ENCODE data around the gene MUC5AC. TPM values are rescaled to one million over a fixed set of nuclear protein-coding genes. Genes with fewer than 3 reads are reported as not detected.

Gene MUC5AC
- total RNA-seq, 1 experiment from 2014 or later, result under 0.01 TPM

GRCh38 chr11:1126935-1127663 lies 30.7 kb upstream of the MUC5AC start:
- DNase-seq (ENCODE audit: low read depth, low spot score), result no peak
- BruUV-seq (replicated peaks), result no TSS peak
- ChIA-PET CTCF (no interaction called here), RAD21 (ENCODE audit: low non-redundant PET in 1 of 2, low total read pairs in 2 of 2, uncharacterized antibody in 2 of 2, unreplicated experiment in 2 of 2) (no interaction called here), POLR2A (no interaction called here)
- Histone ChIP-seq H3K79me2 (ENCODE audit: insufficient read depth, low read length) (no peaks in the 10 kb centered on the region), H2AFZ (ENCODE audit: low read depth, low read length, poor library complexity, severe bottlenecking) (no peak overlapping the region), H3K36me3 (ENCODE audit: control insufficient read depth in 1 of 2, insufficient read depth in 2 of 2, low read length in 2 of 2) (no peaks in the 10 kb centered on the region), H3K4me3 (replicated peaks in 1 of 2; ENCODE audit: low read depth in 1 of 2, low read length in 2 of 2) (no peak overlapping the region), H3K4me2 (ENCODE audit: low read length) (no peak overlapping the region), H3K9me3 (ENCODE audit: control insufficient read depth in 1 of 2, insufficient read depth in 1 of 2, low read depth in 1 of 2, low read length in 2 of 2) (no peaks in the 10 kb centered on the region), H3K27me3 (ENCODE audit: insufficient read depth, low read length) (peaks cover 11% of the 10 kb centered on the region), H4K20me1 (ENCODE audit: insufficient read depth) (no peaks in the 10 kb centered on the region), H3K4me1 (ENCODE audit: control insufficient read depth in 1 of 2, insufficient read depth in 2 of 2, low read length in 2 of 2) (no peaks in the 10 kb centered on the region), H3K9ac (ENCODE audit: low read length) (no peak overlapping the region), H3K27ac (ENCODE audit: low read depth, low read length) (no peak overlapping the region), H3K9me2 (ENCODE audit: insufficient read depth) (no peaks in the 10 kb centered on the region)
- TF ChIP-seq CEBPB (IDR thresholded peaks at IDR 0.05; ENCODE audit: low read depth) (no peak), ATF3 (IDR thresholded peaks at IDR 0.05) (no peak), REST (IDR thresholded peaks at IDR 0.05; ENCODE audit: low read depth) (no peak), SP1 (IDR thresholded peaks at IDR 0.05; ENCODE audit: low read depth) (no peak)
- intact Hi-C loops (cut with micrococcal nuclease), result no loop called here
- ATAC-seq, result no peak

- ATAC-seq, result no peak; the same call in 1 of the 2 replicates
- Histone ChIP-seq H3K9ac (ENCODE audit: low read length) (no peak overlapping the region), H3K4me2 (ENCODE audit: low read length) (no peak overlapping the region), H3K27ac (ENCODE audit: low read depth, low read length) (no peak overlapping the region), H3K4me3 (replicated peaks in 1 of 2; ENCODE audit: low read depth in 1 of 2, low read length in 2 of 2) (no peak overlapping the region), H2AFZ (ENCODE audit: low read depth, low read length, poor library complexity, severe bottlenecking) (no peak overlapping the region), H3K79me2 (ENCODE audit: insufficient read depth, low read length) (no peaks in the 10 kb centered on the region), H4K20me1 (ENCODE audit: insufficient read depth) (no peaks in the 10 kb centered on the region), H3K4me1 (ENCODE audit: control insufficient read depth in 1 of 2, insufficient read depth in 2 of 2, low read length in 2 of 2) (no peaks in the 10 kb centered on the region), H3K9me2 (ENCODE audit: insufficient read depth) (no peaks in the 10 kb centered on the region), H3K9me3 (ENCODE audit: control insufficient read depth in 1 of 2, insufficient read depth in 1 of 2, low read depth in 1 of 2, low read length in 2 of 2) (no peaks in the 10 kb centered on the region), H3K36me3 (ENCODE audit: control insufficient read depth in 1 of 2, insufficient read depth in 2 of 2, low read length in 2 of 2) (no peaks in the 10 kb centered on the region), H3K27me3 (ENCODE audit: insufficient read depth, low read length) (peaks cover 8% of the 10 kb centered on the region)
- no peak for TF ChIP-seq POLR2AphosphoS5 (IDR thresholded peaks at IDR 0.05; ENCODE audit: low read depth, low read length)
- TF ChIP-seq CBX3 (IDR thresholded peaks at IDR 0.05; ENCODE audit: low read depth), result no peak
- no peak for TF ChIP-seq ATF3 (IDR thresholded peaks at IDR 0.05)
- no TSS peak for BruUV-seq (replicated peaks)
- RAD21 ChIA-PET (ENCODE audit: low non-redundant PET in 1 of 2, low total read pairs in 2 of 2, uncharacterized antibody in 2 of 2, unreplicated experiment in 2 of 2), result no interaction called here
- intact Hi-C loops (cut with micrococcal nuclease), result no loop called here
- CTCF ChIA-PET, result no interaction called here
- POLR2A ChIA-PET, result no interaction called here
- DNase-seq (ENCODE audit: low read depth, low spot score), result no peak
Observed at GRCh38 chr11:1127664-1128162, 30.0 kb upstream of the MUC5AC start.
